COR-L47 (cell line): Measurements from ENCODE around the gene RBM39.
"Not testable (repeated sequence)": the region's sequence is repeated elsewhere in the genome, so short reads cannot be mapped to it uniquely, and the experiment has no call there.

Experiments
- DNase-seq: peaks from one replicate; lab custom pipeline; 2025; lab: John Stamatoyannopoulos, UW

Gene RBM39

DNA sequence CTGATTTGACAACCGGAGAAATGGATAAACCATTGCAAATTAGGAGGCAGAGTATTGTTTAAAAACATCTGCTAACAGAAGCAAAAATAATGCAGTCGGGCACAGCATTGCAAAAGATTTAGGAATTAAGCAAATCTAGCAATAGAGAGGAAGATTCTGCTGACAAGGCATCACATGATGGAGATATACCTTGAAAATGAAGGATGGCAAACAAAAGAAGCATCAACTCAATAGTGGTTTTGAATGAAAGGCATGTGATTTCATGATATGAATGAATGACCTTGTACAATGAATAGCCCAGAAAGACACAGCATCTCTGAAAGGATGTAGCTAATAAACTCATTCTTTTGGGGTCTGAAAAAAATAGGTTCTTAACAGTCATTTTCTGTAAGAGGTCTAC, 8.6 kb upstream of the RBM39 start:
- no peak for DNase-seq

DNA sequence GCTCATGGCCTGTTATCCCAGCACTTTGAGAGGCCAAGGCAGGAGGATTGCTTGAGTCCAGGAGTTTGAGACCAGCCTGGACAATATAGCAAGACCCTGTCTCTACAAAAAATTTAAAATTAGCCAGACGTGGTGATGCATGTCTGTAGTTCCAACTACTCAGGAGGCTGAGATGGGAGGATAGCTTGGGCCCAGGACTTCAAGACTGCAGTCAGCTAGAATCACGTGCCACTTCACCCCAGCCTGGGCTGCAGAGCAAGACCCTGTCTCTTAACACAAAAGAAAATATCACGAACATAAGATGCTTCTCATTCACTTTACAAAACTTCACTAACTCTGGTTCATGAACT, 2.4 kb upstream of the RBM39 start:
- DNase-seq = not testable (repeated sequence)

DNA sequence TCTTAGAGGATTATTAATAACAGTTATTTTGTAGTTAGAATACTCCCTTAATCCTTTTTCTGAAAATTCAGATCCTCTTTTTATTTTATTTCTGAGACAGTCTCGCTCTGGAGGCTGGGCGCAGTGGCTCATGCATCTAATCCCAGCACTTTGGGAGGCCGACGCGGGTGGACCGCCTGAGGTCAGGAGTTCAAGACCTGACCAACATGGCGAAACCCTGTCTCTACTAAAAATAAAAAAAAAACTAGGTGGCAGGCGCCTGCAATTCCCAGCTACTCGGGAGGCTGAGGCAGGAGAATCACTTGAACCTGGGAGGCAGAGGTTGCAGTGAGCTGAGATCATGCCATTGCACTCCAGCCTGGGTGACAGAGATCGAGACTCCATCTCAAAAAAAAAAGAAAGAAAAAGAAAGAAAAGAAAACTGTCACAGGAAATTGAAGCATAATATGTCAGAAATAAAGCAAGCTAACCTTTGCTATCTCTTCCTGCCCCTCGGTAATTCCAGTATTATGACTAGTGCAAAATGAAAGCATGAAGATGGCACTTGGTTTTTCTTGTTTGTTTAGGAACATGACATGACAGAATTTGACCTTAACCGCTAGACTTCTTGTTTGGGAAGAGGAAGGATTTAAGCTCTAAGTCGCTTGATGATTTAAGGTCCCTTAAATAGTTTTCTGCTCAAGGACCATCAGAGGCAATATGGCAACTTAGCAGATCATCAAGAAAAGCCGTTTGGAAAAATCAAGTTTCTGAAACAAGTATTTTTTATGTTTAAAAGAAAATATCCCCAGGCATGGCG, 1.8 kb upstream of the RBM39 start:
- no peak for DNase-seq

DNA sequence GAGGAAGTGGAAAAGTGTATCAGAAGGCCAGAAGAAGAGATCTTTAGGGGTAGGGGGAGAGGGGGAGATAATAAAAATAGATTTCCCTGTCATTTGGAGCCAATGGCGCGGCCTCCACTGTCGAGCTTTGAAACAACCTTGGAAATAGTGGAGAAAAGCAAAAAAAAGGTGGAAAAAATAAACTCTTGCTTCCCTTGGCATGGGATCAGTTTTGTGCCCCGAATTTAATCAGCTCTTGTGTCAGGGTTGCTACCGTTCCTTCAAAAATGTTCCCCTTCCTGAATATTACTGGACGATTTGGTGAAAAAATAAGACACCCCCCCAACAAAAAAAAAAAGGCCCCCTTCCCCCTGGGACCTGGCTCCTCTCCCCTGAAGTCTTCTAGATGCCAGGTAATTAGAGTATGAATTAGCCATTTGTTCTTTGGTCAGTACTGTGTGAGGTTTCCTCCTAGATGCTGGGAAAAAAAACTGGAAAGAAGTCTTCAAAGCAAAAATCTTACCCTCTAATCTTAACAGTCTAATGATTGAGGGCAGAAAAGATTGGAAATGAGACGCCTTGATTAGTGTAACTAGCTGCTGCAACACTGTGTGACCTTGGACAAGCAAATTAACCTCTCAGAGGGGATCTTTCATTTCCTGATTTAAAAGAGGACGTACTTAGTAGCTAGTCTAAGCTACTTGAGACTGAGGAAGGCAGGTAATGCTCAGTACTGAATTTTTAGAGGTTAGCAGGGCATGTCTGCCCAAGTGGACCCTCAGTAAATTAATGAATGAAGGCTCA, 872 bp upstream of the RBM39 start:
- peak; percentile 14 for DNase-seq

DNA sequence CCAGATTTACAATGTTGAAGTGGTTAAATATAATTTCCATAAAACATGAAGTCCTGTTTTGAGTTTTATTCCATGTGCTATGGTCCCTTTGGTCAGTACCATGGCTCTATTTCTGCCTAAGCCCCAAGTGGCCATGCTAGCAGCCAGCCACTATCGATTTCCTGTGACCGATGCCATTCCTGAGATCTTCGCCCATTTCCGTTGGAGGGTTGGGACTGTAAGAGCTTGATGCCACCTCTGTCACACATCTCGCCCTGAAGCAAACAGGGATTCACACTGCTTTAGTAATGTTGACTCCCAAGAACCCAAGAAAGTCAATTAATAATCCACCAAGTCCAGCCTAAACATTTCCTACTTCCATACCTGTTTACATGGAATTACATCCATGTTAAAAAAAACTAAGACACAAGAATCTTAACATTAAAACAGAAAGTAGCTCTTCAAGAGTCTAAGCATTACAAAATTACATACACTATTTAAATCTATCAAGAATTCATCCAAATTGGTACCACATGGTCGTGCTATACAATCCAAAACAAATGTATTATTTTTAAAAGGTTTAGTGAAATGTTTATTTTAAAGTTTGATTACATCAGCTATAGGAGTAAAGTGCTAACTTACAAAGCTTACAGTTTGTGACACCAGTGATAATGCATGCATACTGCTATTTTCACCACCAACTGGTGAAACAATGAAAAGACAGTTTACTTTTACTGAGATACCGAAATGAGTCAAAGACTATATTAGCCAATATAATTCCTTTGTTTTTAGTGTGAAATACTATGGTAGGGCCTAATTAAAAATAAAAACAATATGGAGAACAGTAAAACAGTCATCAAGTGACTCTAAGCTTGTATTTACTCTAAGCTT, 2.5 kb downstream of the RBM39 start:
- DNase-seq = peak; percentile 8

GRCh38 chr20:35738410-35739179, 3.5 kb downstream of the RBM39 start:
- DNase-seq = no peak

- DNase-seq = no peak
These were observed 4.2 kb downstream of the RBM39 start for GRCh38 chr20:35737865-35738333.

DNA sequence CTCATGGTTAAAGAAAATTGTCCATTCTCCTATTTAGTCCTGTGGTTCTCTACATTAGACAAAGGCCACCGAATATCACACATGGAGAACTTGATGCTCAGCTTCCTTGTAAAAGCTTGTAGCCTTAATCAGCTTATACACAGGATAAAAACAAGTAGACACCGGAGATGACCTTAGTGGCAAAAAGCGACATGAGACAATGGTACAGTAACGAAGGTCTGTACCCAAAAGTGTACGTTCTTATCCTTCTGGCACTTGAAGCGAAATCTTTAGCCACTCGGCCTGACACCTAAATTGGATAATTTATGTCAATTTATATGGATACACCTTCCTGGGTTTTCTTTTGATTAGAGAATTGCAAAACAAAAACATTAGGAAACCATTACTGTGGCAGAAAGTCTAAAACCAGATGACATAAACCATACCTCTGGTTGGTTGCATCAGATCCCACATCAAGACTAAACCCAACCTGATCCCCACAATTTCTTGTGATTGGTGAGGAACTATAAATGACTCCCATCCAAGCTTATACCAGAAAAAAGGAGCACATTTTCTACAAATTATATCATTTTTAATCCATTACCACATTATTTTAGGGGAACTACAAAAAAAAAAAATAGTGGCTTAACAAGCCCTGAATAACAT, 6.1 kb downstream of the RBM39 start:
- DNase-seq = no peak

- no peak for DNase-seq
These were observed 7.0 kb downstream of the RBM39 start for GRCh38 chr20:35734777-35735649.

- DNase-seq = no peak
These were observed 7.7 kb downstream of the RBM39 start for GRCh38 chr20:35734374-35734773.

GRCh38 chr20:35732644-35732982, 9.4 kb downstream of the RBM39 start:
- DNase-seq = no peak

DNA sequence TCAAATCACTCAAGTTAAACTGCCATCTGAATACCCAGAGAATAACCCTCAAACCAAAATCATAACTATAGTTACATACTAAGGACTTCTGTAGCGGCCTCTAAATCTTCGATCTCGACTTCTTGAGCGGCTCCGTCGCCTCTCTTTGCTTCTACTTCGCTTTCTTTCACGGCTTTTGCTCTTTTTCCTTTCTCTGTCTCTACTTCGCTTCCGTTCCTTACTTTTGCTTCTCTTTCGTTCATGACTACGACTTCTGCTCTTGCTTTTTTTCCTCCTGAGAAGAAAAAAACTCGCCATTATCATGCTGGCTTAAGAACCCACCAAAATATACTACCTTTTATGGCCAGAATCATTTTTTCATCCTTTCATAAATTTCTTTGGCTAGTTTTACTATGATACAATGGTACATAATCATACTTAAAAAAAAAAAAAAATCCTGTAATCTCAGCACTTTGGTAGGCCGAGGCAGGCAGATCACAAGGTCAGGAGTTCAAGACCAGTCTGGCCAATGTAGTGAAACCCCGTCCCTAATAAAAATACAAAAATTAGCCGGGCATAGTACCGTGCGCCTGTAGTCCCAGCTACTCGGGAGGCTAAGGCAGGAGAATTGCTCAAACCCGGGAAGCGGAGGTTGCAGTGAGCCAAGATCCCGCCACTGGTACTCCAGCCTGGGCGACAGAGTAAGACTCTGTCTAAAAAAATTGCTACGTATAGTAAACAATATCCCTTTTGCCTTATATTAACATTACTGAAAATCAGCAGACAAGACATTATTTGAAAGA, 10.0 kb downstream of the RBM39 start:
- DNase-seq = no peak

DNA sequence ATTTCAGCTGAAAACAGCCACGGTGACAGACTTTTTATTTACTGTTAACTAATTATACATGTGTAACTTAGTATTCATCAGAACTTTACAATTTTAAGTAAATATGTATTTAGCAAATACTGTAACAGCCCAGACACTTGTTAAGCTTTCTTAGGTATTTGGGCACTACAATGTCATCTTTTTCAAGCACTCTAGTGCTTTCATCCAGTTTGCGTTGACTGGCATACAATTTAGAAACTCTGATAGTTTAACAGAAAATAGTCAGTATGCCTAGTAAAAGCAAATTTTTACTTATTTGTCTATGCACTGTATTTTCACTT, 10.6 kb downstream of the RBM39 start:
- DNase-seq = no peak

GRCh38 chr20:35730583-35731468, 11.2 kb downstream of the RBM39 start:
- DNase-seq = no peak

DNA sequence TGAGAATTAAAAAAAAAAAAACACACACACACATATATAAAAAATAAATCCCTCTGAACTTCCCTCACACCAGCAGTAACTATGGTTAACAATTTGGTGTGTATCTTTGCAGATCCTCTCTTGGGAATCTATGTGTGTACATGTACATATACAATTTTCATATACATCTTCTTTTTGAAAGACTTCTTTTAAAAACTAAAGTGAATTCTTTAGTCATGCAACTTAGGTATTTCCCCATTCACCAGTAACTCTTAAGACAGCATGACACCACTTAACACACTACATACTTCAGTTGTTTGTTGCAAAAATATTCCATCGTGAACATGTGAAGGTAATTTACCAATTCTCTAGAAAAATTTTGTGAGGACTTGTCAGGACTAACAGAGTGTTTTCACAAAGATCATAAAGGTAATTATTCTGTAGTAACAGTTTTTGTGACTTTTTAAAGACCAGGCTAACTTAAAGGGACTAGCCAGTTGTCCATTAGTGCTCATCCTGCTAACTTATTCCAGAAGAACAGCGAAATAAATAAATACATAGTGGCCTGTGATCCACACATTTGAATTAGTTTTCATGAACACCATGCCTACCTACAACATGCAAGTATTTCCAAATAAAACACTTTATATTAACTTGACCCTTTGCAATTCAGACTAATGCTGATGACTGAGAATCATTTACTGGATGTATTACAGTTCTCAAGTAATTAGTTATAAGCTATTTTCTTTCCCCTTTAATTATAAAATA, 12.1 kb downstream of the RBM39 start:
- DNase-seq = no peak

- DNase-seq = no peak
These were observed 12.7 kb downstream of the RBM39 start for GRCh38 chr20:35729283-35729807.

DNA sequence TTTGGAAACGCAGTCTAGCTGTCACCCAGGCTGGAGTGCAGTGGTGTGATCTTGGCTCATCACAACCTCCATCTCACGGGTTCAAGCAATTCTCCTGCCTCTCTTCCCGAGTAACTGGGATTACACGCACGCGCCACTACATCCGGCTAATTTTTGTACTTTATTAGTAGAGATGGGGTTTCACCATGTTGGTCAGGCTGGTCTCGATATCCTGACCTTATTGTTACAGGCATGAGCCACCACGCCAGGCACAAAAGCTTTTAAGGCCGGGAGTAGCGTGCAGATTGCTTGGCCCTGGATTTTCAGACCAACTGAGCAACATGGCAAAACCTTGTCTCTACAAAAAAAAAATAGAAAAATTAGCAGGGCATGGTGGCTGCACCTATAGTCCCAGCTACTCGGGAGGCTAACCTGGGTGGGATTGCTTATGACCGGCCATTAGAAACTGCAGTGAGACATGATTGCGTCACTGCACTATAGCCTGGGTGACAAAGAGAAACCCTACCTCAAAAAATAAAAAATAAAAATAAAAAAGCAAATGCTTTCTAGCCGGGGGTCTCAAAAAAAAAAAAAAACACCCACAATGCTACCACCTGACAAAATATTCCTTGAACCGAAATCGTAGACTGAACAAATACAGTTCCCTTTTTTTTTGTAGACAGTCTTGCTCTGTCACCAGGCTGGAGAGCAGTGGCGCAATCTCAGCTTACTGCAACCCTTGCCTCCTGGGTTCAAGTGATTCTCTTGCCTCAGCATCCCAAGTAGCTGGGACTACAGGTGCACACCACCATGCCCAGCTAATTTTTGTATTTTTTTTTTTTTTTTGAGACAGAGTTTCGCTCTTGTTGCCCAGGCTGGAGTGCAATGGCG, 15.0 kb downstream of the RBM39 start:
- no peak for DNase-seq
